ENCODE data around the gene NPIPA7. TPM values are rescaled to one million over a fixed set of nuclear protein-coding genes. Genes with fewer than 3 reads are reported as not detected.

NPIPA7 gene
- 1.2 and 7.1 TPM in 2 replicates for total RNA-seq (2014; rRNA removed; shearing (Covaris generic))

DNA sequence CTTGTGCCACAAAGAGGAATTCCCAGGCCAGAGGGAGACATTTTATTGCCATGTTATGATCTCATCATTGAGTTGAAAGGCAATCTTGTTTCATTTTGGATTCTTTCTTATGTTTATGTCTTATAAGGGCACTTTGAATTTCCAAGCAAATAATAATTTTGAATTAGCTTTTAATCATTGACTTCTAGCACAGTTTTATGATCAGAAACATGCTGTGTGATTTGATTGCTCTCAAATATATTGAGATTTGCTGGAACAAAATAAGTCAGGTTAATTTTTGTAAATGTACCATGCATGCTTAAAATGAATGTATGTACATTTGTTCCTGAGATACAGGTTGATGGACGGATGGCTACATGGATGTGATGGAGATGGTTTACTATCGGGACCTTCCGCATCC, at the start of gene NPIPA7:
NPIPA7 (plus strand) TSS at position 301 of the 400 bp plus-strand sequence. CDS start 105 bp downstream, outside the sequence.

Small RNA genes within 50 kb of the gene (small RNA-seq; reads per million reads assigned to genes)
- not detected for gene AC138969.3
- gene MIR6511A3 = not detected
- not detected for gene MIR6770-2

Other genes with a start within 250 kb of the NPIPA7 start
- 0.29 and 1.8 TPM in 2 replicates for gene ABCC6, start 155.6 kb upstream of the NPIPA7 start, total RNA-seq (2014; rRNA removed; shearing (Covaris generic))
- 33.5 and 33.8 TPM in 2 replicates for gene NOMO3, start 146.6 kb upstream of the NPIPA7 start, total RNA-seq (2014; rRNA removed; shearing (Covaris generic))

All from A375 (cell line).